ENCODE measurements around the gene RHEBL1. TPM values are rescaled to one million over a fixed set of nuclear protein-coding genes. Genes with fewer than 3 reads are reported as not detected.

RHEBL1 gene
- polyA plus RNA-seq, 6 donors from 2014 or later: 4.5 to 8.6 (median 6.1) TPM

- Mint-ChIP-seq H3K36me3 (peaks cover 0 to 31% of the 10 kb centered on the region in 2 donors), H3K27ac (no peak overlapping the region), H3K27me3 (no peaks in the 10 kb centered on the region), H3K4me1 (peaks cover 0 to 13% (median 11%) of the 10 kb centered on the region in 3 donors), H3K4me3 (no peak overlapping the region), H3K9me3 (no peaks in the 10 kb centered on the region)
- ATAC-seq (ENCODE audit: low read depth in 2 of 2): no peak
- no peak for DNase-seq
Measured at GRCh38 chr12:49044660-49045059, 25.1 kb downstream of the RHEBL1 start.

- Mint-ChIP-seq H3K36me3 (peaks cover 2 to 31% of the 10 kb centered on the region in 2 donors), H3K4me1 (peaks cover 0 to 13% (median 11%) of the 10 kb centered on the region in 3 donors), H3K27me3 (no peaks in the 10 kb centered on the region), H3K4me3 (peak overlapping the region in 1 of 8 donors; percentile 22), H3K9me3 (no peaks in the 10 kb centered on the region), H3K27ac (peak overlapping the region in 5 of 6 donors; percentile 26 to 83 (median 47))
- ATAC-seq (ENCODE audit: low read depth in 2 of 2) (peak; percentile 85 to 89), DNase-seq (peak; percentile 64)
Measured at GRCh38 chr12:49043856-49044258, 25.9 kb downstream of the RHEBL1 start.

DNA sequence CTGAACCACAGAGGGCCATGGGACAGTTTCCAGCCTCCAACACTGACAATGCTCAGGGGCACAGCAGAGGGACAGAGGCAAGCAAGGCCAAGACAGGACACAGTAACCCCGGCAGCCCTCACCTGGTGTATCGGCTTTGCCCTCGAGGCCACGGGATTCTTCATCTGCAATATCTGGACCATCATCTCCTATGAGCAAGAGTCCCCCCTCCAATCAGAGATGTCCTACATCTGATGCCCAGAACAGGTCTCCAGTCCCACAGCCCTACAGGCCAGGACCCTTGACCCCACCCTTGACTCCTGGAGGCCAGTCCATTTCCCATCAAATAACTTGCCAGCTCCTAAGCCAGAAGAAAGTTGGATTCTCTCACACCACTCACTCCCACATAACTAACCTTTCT is 26.5 kb downstream of the RHEBL1 start:
- DNase-seq (no peak), ATAC-seq (ENCODE audit: low read depth in 2 of 2) (no peak)
- peaks cover 5 to 30% of the 10 kb centered on the region in 2 donors for H3K36me3 Mint-ChIP-seq
- H3K9me3 Mint-ChIP-seq: no peaks in the 10 kb centered on the region
- no peak overlapping the region for H3K4me3 Mint-ChIP-seq
- H3K27ac Mint-ChIP-seq: peak overlapping the region in 5 of 6 donors; percentile 26 to 83 (median 54)
- H3K4me1 Mint-ChIP-seq: peaks cover 0 to 13% (median 11%) of the 10 kb centered on the region in 3 donors
- no peaks in the 10 kb centered on the region for H3K27me3 Mint-ChIP-seq

GRCh38 chr12:49041881-49042484 is 27.8 kb downstream of the RHEBL1 start:
- no peak overlapping the region for H3K4me3 Mint-ChIP-seq
- ATAC-seq (ENCODE audit: low read depth in 2 of 2) (no peak), DNase-seq (no peak)
- H3K9me3 Mint-ChIP-seq: no peaks in the 10 kb centered on the region
- H3K27ac Mint-ChIP-seq: peak overlapping the region in 1 of 6 donors; percentile 15
- H3K4me1 Mint-ChIP-seq: peaks cover 0 to 13% (median 11%) of the 10 kb centered on the region in 3 donors
- H3K36me3 Mint-ChIP-seq: peaks cover 5 to 25% of the 10 kb centered on the region in 2 donors
- H3K27me3 Mint-ChIP-seq: no peaks in the 10 kb centered on the region

DNA sequence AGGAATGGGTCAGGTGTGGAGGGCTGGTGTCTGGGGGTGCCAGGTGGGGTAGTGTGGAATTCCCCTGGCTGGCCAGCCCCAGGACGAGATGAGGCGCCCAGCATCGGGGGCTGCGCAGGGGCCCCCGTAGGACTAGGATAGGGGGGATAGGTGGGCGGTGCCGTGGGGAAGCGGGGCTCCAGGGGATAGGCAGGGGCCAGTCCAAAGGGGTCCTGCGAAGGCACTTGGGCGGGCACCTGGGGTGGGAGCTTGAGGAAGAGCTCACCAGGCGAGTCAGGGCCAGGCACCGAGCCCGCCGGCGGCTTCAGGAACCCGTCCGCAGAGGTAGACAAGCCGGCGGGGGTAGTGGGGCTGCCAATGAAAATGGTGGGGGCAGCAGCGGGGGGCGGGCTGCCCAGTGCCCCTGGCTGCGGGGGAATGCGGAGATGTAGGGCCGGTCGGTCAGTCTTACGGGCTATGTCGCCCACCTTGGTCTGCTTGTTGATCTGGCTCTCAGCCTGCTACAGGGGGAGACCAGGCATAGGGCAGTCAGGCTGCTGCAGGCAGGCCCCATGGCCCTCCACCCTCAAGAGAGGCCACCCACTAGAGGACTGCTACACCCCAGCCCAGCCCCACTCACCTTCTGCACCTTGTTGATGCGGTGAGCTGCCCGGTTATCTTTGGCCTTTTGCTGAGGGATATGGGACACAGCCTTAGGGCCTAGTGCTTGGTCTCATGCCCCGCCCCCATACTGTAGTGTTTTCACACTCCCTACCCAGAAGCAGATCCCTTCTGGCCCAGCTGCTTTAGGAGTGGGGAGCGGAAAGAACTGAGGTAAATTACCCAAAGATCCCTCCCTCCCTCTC is 28.5 kb downstream of the RHEBL1 start:
- H3K27me3 Mint-ChIP-seq: no peaks in the 10 kb centered on the region
- peak overlapping the region in 1 of 6 donors; percentile 59 for H3K27ac Mint-ChIP-seq
- no peak overlapping the region for H3K4me3 Mint-ChIP-seq
- H3K36me3 Mint-ChIP-seq: peaks cover 5 to 32% of the 10 kb centered on the region in 2 donors
- H3K9me3 Mint-ChIP-seq: no peaks in the 10 kb centered on the region
- peaks cover 0 to 15% (median 13%) of the 10 kb centered on the region in 3 donors for H3K4me1 Mint-ChIP-seq
- ATAC-seq (ENCODE audit: low read depth in 2 of 2) (no peak), DNase-seq (no peak)

GRCh38 chr12:49040364-49040855 is 29.4 kb downstream of the RHEBL1 start:
- H3K4me1 Mint-ChIP-seq: peaks cover 0 to 15% (median 13%) of the 10 kb centered on the region in 3 donors
- H3K27ac Mint-ChIP-seq: peak overlapping the region in 1 of 6 donors; percentile 57
- no peak overlapping the region for H3K4me3 Mint-ChIP-seq
- H3K9me3 Mint-ChIP-seq: no peaks in the 10 kb centered on the region
- ATAC-seq (ENCODE audit: low read depth in 2 of 2): no peak
- H3K36me3 Mint-ChIP-seq: peaks cover 5 to 32% of the 10 kb centered on the region in 2 donors
- DNase-seq: no peak
- H3K27me3 Mint-ChIP-seq: no peaks in the 10 kb centered on the region

DNA sequence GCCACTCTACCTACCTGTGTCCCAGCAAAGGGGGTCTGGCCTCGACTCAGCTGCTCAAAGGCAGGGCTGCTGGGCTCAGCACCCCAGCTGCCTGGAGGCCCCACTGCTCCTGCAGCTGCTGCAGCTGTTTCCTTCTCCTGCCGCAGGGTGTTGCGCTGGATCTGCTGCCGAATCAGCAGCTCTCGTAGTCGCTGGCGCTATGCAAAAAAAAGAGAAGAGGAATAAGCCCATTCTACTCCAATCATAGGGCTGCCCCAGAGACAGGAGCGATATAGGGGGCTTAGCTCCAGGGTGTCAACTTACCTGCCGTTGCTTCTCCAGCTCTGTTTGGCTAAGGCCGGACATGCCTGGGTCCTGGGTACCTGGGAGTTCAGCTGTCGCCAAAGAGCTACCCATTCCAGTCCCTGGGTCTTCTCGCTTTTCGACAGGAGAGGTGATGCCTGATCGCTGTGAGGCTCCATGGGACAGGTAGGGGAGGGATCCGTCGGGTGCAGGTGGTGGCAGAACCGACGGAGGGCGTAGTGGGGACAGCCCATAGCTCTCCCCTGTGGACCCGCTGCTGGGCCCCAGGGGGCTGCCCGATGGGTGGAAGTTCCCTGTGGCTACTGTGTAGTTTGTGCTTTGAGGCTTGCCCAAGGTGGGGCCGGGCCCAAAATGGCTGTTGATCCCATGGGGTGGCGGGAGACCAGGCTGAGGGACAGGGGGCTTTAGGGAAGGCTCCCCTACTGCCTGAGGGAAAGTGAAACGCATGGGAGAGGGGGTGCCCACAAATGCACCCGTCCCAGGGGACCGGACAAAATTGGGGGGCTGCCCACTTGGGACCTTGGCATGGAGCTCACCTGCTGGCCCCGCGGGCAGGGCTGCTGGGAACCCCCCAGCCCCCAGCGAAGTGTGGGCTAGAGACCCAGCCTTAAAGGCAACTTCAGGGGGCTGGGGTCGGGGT is 30.1 kb downstream of the RHEBL1 start:
- Mint-ChIP-seq H3K36me3 (peaks cover 5 to 29% of the 10 kb centered on the region in 2 donors), H3K4me3 (no peak overlapping the region), H3K27me3 (no peaks in the 10 kb centered on the region), H3K27ac (no peak overlapping the region), H3K9me3 (no peaks in the 10 kb centered on the region), H3K4me1 (peaks cover 0 to 14% (median 11%) of the 10 kb centered on the region in 3 donors)
- no peak for DNase-seq
- ATAC-seq (ENCODE audit: low read depth in 2 of 2): no peak

DNA sequence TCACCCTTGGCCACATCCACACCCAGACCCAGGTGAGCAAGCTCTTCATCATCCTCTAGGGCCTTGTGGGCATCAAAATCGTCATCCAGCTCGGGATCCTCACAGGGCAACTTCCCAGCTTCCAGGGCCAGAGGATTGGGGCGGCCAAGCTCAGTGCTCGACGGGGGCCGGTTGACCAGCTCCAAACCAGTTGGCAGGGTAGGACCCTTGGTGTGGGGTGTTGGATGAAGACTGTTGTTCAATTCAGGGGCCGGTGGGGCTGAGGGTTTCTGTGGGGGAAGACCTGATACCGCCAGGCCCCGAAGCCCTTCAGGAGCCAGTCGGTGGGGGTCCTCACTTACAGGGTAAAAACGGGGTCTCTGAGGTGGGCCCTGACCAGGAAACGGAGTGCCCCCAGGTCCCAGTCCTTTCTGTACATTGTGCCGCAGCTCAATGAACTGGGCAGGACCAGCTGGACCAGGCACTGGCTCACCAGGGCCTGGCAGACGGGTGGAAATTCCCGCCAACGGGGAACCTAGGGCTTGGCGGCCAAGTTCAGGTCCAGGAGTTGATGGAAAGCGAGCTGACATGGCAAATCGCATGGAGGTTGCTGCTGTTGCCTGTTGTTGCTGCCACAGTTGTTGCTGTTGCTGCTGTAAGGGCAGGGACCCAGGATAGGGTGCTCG is 31.4 kb downstream of the RHEBL1 start:
- H3K27ac Mint-ChIP-seq: peak overlapping the region in 3 of 6 donors; percentile 52 to 68 (median 61)
- no peak overlapping the region for H3K4me3 Mint-ChIP-seq
- H3K27me3 Mint-ChIP-seq: no peaks in the 10 kb centered on the region
- peaks cover 0 to 5% (median 4%) of the 10 kb centered on the region in 3 donors for H3K4me1 Mint-ChIP-seq
- peaks cover 5 to 23% of the 10 kb centered on the region in 2 donors for H3K36me3 Mint-ChIP-seq
- no peak for ATAC-seq (ENCODE audit: low read depth in 2 of 2)
- no peak for DNase-seq
- no peaks in the 10 kb centered on the region for H3K9me3 Mint-ChIP-seq

DNA sequence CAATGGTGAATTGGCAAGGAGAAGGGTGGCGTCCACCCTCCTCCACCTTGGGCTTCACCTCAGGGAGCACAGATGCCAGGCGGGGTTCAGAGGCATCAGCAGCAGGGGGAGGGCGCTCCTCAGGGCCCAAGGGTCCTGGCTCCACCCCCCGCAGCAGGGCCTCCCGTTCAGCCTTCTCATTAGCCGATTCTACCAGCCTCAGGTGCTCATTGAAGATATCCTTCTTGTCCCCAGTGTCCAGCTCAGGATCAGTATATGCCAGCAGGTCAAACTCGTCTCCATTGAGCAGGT is 31.9 kb downstream of the RHEBL1 start:
- H3K4me3 Mint-ChIP-seq: no peak overlapping the region
- ATAC-seq (ENCODE audit: low read depth in 2 of 2) (no peak), DNase-seq (no peak)
- peaks cover 0 to 5% (median 4%) of the 10 kb centered on the region in 3 donors for H3K4me1 Mint-ChIP-seq
- no peaks in the 10 kb centered on the region for H3K27me3 Mint-ChIP-seq
- H3K36me3 Mint-ChIP-seq: peaks cover 5 to 25% of the 10 kb centered on the region in 2 donors
- H3K27ac Mint-ChIP-seq: peak overlapping the region in 2 of 6 donors; percentile 5 to 87
- H3K9me3 Mint-ChIP-seq: no peaks in the 10 kb centered on the region

DNA sequence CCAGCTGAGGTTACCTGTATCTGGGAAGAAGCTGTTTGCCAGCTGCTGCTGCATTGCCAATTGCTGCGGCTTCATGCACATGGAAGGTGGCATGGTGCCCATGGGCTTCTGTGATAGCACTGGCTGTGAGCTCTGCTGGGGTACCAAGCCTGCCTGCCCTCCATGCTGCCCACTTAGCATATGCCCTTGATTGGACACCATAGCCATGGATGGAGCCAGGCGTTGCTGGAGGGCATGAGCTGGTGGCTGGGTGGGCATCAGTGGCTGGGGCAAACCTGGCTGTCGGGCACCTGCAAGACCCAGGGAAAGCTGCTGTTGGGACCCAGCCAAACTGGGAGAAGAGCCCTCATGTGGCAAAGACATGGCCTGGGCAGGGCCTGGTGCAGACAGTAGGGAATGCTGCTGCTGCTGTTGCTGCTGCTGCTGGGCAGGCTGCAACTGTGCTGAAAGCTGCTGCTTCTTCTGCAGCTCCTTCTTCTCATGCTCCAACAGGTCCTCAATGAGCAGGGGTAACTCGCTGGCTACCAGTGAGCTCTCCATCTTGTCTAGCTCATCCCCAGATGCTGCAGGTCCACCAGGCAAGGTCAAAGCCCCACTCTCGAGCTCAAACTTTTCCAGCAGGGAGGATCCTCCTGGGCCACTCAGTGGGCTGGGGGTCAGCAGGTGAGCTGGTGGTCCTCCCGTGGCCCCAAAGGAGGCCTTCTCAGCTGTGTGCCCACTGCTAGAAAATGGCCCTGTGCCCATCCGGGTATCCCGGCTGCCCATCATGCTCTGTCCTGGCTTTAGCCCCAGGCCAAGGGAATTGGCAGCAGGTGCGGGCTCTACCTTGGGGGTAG is 32.5 kb downstream of the RHEBL1 start:
- no peak overlapping the region for H3K4me3 Mint-ChIP-seq
- no peak for ATAC-seq (ENCODE audit: low read depth in 2 of 2)
- H3K27ac Mint-ChIP-seq: peak overlapping the region in 1 of 6 donors; percentile 26
- no peak for DNase-seq
- H3K4me1 Mint-ChIP-seq: peaks cover 0 to 5% (median 4%) of the 10 kb centered on the region in 3 donors
- peaks cover 5 to 22% of the 10 kb centered on the region in 2 donors for H3K36me3 Mint-ChIP-seq
- H3K9me3 Mint-ChIP-seq: no peaks in the 10 kb centered on the region
- no peaks in the 10 kb centered on the region for H3K27me3 Mint-ChIP-seq

DNA sequence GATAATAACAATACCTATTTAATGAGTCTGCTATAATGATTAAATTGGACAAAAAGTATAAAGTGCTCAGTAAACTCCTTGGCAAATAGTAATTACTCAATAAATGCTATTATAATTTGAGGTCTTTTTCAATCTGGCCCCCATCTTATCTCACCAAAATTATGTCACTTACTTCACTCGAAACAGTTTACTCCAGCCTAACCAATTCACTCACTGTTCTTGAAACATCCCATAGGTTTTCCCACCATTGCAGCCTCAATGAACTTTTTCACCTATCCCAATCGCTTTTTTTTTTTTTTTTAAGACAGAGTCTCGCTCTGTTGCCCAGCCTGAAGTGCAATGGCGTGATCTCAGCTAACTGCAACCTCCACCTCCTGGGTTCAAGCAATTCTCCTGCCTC is 33.8 kb downstream of the RHEBL1 start:
- no peaks in the 10 kb centered on the region for H3K9me3 Mint-ChIP-seq
- DNase-seq (no peak), ATAC-seq (ENCODE audit: low read depth in 2 of 2) (no peak)
- H3K27me3 Mint-ChIP-seq: no peaks in the 10 kb centered on the region
- peaks cover 5 to 17% of the 10 kb centered on the region in 2 donors for H3K36me3 Mint-ChIP-seq
- peak overlapping the region in 1 of 6 donors; percentile 52 for H3K27ac Mint-ChIP-seq
- H3K4me1 Mint-ChIP-seq: peaks cover 0 to 7% (median 5%) of the 10 kb centered on the region in 3 donors
- no peak overlapping the region for H3K4me3 Mint-ChIP-seq

DNA sequence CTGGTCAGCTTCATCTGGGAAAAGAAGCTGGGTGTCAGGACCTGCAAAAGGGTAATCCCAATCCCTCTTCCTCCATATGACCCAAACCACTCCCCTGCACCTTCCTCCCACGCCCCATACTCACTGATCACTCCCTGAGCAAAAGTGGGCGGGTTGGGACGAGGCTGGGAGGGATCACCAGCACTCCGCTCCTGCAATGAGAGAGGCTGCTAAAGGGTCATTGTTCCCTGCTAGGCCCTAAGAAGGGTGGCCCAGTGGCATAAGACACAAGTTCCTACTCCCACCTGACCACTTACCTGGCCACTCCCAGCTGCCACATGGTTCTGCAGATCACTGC is 35.5 kb downstream of the RHEBL1 start:
- Mint-ChIP-seq H3K4me1 (peaks cover 0 to 8% (median 5%) of the 10 kb centered on the region in 3 donors), H3K4me3 (no peak overlapping the region), H3K27me3 (no peaks in the 10 kb centered on the region), H3K27ac (peak overlapping the region in 1 of 6 donors; percentile 38), H3K36me3 (peaks cover 5 to 17% of the 10 kb centered on the region in 2 donors), H3K9me3 (no peaks in the 10 kb centered on the region)
- DNase-seq (no peak), ATAC-seq (ENCODE audit: low read depth in 2 of 2) (no peak)

All from naive B cell (primary cell).